GM12878 (cell line): ENCODE measurements around the gene PPP6R1. TPM values are rescaled to one million over a fixed set of nuclear protein-coding genes. Genes with fewer than 3 reads are reported as not detected.
A peak's percentile ranks its signal among the peaks of the same experiment; 100 is the strongest.

Experiments
- BACH1 ChIP-seq: fragments of 450-650 bp; IDR thresholded peaks from 2 replicates; pipeline ENCODE4 v1.6.1; 2017; ENCODE audit warnings: mild to moderate bottlenecking, borderline replicate concordance
- CEBPB ChIP-seq, 2 experiments: fragments of 150-350 bp in 1 of 2; IDR thresholded peaks; 2 replicates each; pipeline ENCODE4 v1.6.1; 2012 to 2014; ENCODE audit warnings: low read depth in 2 of 2, low read length in 2 of 2, borderline replicate concordance in 1 of 2, inconsistent platforms in 1 of 2
- EED ChIP-seq: sonication (generic); IDR thresholded peaks from 2 replicates; pipeline ENCODE4 v1.6.1; 2016; ENCODE audit warnings: antibody characterized with exemption, low read depth
- ETV6 ChIP-seq, 2 experiments: fragments of 450-650 bp in 1 of 2; IDR thresholded peaks in 1 of 2; conservative IDR thresholded peaks in 1 of 2; 2 replicates each; pipeline ENCODE4 v1.6.1; 2014; ENCODE audit warnings: antibody characterized with exemption in 1 of 2, borderline replicate concordance in 1 of 2, low read depth in 1 of 2, mild to moderate bottlenecking in 1 of 2, moderate library complexity in 1 of 2
- HDAC2 ChIP-seq: fragments of 200-600 bp; sonication (generic); IDR thresholded peaks from 2 replicates; pipeline ENCODE4 v1.6.1; 2017
- HDGF ChIP-seq: fragments of 450-650 bp; IDR thresholded peaks from 2 replicates; pipeline ENCODE4 v1.6.1; 2016; ENCODE audit warnings: antibody characterized with exemption
- MEF2A ChIP-seq: IDR thresholded peaks from 2 replicates; pipeline ENCODE4 v1.6.1; 2011; ENCODE audit warnings: low read depth, mild to moderate bottlenecking, low read length, moderate library complexity; ENCODE audit not compliant: insufficient read depth
- MYC ChIP-seq: IDR thresholded peaks from 2 replicates; pipeline ENCODE4 v1.6.1; 2011; ENCODE audit warnings: mild to moderate bottlenecking, low read length, moderate library complexity, inconsistent platforms; ENCODE audit not compliant: insufficient read depth, insufficient replicate concordance, insufficient read length, severe bottlenecking
- PAX8 ChIP-seq: fragments of 450-650 bp; IDR thresholded peaks from 2 replicates; pipeline ENCODE4 v1.6.1; 2017; ENCODE audit warnings: mild to moderate bottlenecking, moderate library complexity
- SPI1 ChIP-seq: IDR thresholded peaks from 2 replicates; pipeline ENCODE4 v1.6.1; 2011; ENCODE audit warnings: low read depth, mild to moderate bottlenecking, low read length, moderate library complexity, borderline replicate concordance; ENCODE audit not compliant: insufficient read depth
- YY1 ChIP-seq: IDR thresholded peaks from 2 replicates; pipeline ENCODE4 v1.6.1; 2011; ENCODE audit warnings: low read depth, mild to moderate bottlenecking, low read length
- polyA plus RNA-seq, 11 experiments: library from polyadenylated mRNA; depleted of rRNA in 4 of 11; unstranded in 6 of 11; stranded (reverse) in 5 of 11; fragments of >200 nt; fragmentation: Nextera tagmentation in 4 of 11; fragmentation: Illumina TruSeq in 1 of 11; extraction: Ambion mirVana in 4 of 11; extraction: Trizol in 1 of 11; gene quantifications; 1 replicate in 1 of 11; 2 replicates in 10 of 11; pipeline versions ENCODE4 v1.2.1 to v1.2.3, GENCODE V29; 2011 to 2016; ENCODE audit warnings: inconsistent platforms in 2 of 11, missing spikeins in 2 of 11, low read depth in 1 of 11
- total RNA-seq, 4 experiments: library from RNA; depleted of rRNA in 3 of 4; stranded (reverse); fragments of >200 nt in 3 of 4; fragmentation: Illumina TruSeq in 1 of 4; extraction: Trizol in 1 of 4; gene quantifications; 2 replicates each; pipeline versions ENCODE4 v1.2.1 to v1.2.3, GENCODE V29; 2013 to 2021
- TF ChIP-seq, protein P1 (sequence below): fragments of 450-650 bp; IDR thresholded peaks from 2 replicates; pipeline ENCODE4 v1.6.1; 2017; ENCODE audit warnings: mild to moderate bottlenecking, moderate library complexity
- TF ChIP-seq, protein P2 (sequence below): fragments of 450-650 bp; formaldehyde crosslinking; IDR thresholded peaks from 2 replicates; pipeline ENCODE4 v1.4.0; 2022; ENCODE audit warnings: mild to moderate bottlenecking, moderate library complexity

PPP6R1 gene
- total and polyA plus RNA-seq, 10 of the 15 experiments (the other 5 are each of a cell fraction or from before 2014, with no cell fraction given) = 0.80 to 173 (median 63.7) TPM

DNA sequence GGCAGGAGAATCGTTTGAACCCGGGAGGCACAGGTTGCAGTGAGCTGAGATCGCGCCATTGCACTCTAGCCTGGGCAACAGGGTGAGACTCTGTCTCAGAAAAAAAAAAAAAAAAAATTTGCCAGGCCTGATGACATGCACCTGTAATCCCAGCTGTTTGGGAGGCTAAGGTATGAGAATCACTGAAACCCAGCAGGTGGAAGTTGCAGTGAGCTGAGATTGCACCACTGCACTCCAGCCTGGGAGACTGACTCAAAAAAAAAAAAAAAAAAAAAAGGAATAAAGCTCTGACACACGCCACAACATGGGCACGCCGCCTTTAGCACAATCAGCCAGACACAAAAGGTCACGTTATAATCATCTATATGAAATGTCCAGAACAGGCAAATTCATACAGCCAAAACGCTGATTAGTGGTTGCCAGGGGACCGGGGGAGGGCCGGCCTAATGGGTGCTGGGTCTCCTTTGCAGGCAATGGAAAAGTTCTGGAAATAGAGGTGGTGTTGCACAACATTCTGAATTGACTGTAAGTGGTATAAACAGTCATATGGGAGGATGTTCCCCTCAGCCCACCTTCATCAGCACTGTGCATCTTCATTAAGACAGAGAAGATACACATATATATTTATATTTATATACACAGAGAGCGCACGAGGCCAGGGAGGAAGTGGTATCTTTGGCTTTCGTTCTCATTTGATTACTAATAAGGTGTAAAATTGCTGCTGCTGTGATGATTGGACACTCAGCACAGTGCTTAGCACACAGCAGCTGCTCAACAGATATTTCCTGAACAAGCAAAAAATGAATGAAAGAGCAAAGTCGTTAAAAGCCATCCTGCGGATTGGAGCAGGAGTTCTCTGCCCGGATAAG, 17.3 kb upstream of the PPP6R1 start (continued):
- no peak for TF ChIP-seq CEBPB (IDR thresholded peaks at IDR 0.05; ENCODE audit: borderline replicate concordance in 1 of 2, low read depth in 2 of 2, low read length in 2 of 2)
- no peak for TF ChIP-seq HDAC2
- TF ChIP-seq MEF2A = no peak
- no peak for TF ChIP-seq ETV6 (conservative IDR thresholded peaks at IDR 0.05 in 1 of 2, IDR thresholded peaks at IDR 0.05 in 1 of 2; ENCODE audit: borderline replicate concordance in 1 of 2, low read depth in 1 of 2)
- TF ChIP-seq YY1 = no peak
- TF ChIP-seq BACH1 = 0 out of 2 replicates have a peak, but pooled peaks have one; percentile 11
- peak; percentile 87 for TF ChIP-seq SPI1
- TF ChIP-seq, protein P1, sequence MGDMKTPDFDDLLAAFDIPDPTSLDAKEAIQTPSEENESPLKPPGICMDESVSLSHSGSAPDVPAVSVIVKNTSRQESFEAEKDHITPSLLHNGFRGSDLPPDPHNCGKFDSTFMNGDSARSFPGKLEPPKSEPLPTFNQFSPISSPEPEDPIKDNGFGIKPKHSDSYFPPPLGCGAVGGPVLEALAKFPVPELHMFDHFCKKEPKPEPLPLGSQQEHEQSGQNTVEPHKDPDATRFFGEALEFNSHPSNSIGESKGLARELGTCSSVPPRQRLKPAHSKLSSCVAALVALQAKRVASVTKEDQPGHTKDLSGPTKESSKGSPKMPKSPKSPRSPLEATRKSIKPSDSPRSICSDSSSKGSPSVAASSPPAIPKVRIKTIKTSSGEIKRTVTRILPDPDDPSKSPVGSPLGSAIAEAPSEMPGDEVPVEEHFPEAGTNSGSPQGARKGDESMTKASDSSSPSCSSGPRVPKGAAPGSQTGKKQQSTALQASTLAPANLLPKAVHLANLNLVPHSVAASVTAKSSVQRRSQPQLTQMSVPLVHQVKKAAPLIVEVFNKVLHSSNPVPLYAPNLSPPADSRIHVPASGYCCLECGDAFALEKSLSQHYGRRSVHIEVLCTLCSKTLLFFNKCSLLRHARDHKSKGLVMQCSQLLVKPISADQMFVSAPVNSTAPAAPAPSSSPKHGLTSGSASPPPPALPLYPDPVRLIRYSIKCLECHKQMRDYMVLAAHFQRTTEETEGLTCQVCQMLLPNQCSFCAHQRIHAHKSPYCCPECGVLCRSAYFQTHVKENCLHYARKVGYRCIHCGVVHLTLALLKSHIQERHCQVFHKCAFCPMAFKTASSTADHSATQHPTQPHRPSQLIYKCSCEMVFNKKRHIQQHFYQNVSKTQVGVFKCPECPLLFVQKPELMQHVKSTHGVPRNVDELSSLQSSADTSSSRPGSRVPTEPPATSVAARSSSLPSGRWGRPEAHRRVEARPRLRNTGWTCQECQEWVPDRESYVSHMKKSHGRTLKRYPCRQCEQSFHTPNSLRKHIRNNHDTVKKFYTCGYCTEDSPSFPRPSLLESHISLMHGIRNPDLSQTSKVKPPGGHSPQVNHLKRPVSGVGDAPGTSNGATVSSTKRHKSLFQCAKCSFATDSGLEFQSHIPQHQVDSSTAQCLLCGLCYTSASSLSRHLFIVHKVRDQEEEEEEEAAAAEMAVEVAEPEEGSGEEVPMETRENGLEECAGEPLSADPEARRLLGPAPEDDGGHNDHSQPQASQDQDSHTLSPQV = no peak
- no peak for TF ChIP-seq MYC
- no peak for TF ChIP-seq EED
- no peak for TF ChIP-seq PAX8
- TF ChIP-seq HDGF = no peak
- TF ChIP-seq, protein P2, sequence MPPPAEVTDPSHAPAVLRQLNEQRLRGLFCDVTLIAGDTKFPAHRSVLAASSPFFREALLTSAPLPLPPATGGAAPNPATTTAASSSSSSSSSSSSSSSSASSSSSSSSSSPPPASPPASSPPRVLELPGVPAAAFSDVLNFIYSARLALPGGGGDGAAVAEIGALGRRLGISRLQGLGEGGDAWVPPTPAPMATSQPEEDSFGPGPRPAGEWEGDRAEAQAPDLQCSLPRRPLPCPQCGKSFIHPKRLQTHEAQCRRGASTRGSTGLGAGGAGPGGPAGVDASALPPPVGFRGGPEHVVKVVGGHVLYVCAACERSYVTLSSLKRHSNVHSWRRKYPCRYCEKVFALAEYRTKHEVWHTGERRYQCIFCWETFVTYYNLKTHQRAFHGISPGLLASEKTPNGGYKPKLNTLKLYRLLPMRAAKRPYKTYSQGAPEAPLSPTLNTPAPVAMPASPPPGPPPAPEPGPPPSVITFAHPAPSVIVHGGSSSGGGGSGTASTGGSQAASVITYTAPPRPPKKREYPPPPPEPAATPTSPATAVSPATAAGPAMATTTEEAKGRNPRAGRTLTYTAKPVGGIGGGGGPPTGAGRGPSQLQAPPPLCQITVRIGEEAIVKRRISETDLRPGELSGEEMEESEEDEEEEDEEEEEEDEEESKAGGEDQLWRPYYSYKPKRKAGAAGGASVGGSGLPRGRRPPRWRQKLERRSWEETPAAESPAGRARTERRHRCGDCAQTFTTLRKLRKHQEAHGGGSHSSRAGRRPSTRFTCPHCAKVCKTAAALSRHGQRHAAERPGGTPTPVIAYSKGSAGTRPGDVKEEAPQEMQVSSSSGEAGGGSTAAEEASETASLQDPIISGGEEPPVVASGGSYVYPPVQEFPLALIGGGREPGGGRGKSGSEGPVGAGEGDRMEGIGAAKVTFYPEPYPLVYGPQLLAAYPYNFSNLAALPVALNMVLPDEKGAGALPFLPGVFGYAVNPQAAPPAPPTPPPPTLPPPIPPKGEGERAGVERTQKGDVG (CRISPR knock-in tag) = no peak
